HEK293T (cell line): ENCODE measurements around the gene MAPRE2.

Experiments used
- BHLHE40 ChIP-seq: fragments of 450-650 bp; IDR thresholded peaks from 2 replicates; pipeline ENCODE4 v1.6.1; 2016; ENCODE audit warnings: mild to moderate bottlenecking, moderate library complexity, borderline replicate concordance
- CTBP1 ChIP-seq: fragments of 450-650 bp; IDR thresholded peaks from 2 replicates; pipeline ENCODE4 v1.6.1; 2016; ENCODE audit warnings: borderline replicate concordance
- ELF4 ChIP-seq: fragments of 450-650 bp; IDR thresholded peaks from 2 replicates; pipeline ENCODE4 v1.6.1; 2017; ENCODE audit warnings: antibody characterized with exemption
- FOXA1 ChIP-seq: fragments of 450-650 bp; IDR thresholded peaks from 2 replicates; pipeline ENCODE4 v1.6.1; 2016; ENCODE audit warnings: mild to moderate bottlenecking
- LEF1 ChIP-seq: fragments of 450-650 bp; IDR thresholded peaks from 2 replicates; pipeline ENCODE4 v1.6.1; 2017; ENCODE audit warnings: mild to moderate bottlenecking, borderline replicate concordance
- SP1 ChIP-seq: fragments of 450-650 bp; IDR thresholded peaks from 2 replicates; pipeline ENCODE4 v1.6.1; 2017
- ZNF384 ChIP-seq: fragments of 450-650 bp; IDR thresholded peaks from 2 replicates; pipeline ENCODE4 v1.6.1; 2016
- TF ChIP-seq, protein P1 (sequence below): fragments of 450-650 bp; IDR thresholded peaks from 2 replicates; pipeline ENCODE4 v1.6.1; 2016

DNA sequence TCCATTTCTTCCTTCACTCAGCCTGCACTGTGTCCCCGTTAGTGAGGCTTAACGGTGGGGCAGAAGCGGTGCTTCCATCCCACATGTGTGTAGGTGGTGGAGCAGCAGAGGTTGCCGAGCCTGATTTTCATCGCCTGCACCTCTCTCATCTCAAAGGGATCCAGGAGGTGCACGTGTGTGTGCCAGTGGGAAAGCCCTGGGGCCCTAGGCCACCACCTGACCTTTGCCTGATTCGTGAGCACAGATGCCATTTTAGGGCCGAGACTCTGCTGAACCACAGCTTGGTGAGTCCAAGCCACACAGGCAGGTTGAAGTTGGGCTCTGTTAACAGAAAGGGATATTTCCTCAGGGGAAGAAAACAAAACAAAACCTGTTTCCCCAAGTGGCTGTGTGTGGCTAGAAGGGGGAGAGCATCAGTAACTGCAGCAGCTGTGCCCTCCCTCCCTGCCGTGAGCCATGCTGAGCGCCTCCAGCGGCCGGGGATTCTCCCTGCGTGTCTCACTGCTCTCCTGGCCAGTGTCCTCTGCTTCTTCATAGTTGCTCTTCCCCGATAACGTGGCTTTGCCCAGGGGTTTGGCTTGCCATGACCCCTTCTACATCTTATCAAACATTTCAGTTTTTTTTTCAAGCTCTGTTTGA, 81.5 kb downstream of the MAPRE2 start:
- TF ChIP-seq BHLHE40 (no peak), ZNF384 (no peak), ELF4 (no peak), CTBP1 (no peak), SP1 (no peak), FOXA1 (no peak), LEF1 (no peak)
- TF ChIP-seq, protein P1, sequence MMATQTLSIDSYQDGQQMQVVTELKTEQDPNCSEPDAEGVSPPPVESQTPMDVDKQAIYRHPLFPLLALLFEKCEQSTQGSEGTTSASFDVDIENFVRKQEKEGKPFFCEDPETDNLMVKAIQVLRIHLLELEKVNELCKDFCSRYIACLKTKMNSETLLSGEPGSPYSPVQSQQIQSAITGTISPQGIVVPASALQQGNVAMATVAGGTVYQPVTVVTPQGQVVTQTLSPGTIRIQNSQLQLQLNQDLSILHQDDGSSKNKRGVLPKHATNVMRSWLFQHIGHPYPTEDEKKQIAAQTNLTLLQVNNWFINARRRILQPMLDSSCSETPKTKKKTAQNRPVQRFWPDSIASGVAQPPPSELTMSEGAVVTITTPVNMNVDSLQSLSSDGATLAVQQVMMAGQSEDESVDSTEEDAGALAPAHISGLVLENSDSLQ, result no peak
